Epidermal melanocyte (primary cell): ENCODE results near the gene PHLDB2.
A peak's percentile ranks its signal among the peaks of the same experiment; 100 is the strongest.

Experiments used
- DNase-seq: peaks from one replicate; pipeline ENCODE4 v3.0.0; 2011; ENCODE audit warnings: low spot score; ENCODE audit not compliant: insufficient read length

Gene PHLDB2

DNA sequence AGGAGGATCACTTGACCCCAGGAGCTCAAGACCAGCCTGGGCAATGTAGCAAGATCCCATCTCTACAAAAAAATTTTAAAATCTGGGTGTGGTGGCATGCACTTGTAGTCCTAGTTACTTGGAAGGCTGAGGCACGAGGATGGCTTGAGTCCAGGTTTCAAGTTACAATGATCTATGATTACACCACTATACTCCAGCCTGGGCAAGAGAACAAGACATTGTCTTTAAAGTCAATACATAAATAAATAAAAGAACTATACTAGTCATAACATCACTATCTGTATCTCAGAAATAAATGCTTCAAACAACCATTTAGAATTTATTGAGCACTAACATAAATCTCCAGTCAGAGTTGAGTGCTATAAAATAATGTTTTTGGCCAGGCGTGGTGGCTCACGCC, 8.5 kb upstream of the PHLDB2 start:
- no peak for DNase-seq

DNA sequence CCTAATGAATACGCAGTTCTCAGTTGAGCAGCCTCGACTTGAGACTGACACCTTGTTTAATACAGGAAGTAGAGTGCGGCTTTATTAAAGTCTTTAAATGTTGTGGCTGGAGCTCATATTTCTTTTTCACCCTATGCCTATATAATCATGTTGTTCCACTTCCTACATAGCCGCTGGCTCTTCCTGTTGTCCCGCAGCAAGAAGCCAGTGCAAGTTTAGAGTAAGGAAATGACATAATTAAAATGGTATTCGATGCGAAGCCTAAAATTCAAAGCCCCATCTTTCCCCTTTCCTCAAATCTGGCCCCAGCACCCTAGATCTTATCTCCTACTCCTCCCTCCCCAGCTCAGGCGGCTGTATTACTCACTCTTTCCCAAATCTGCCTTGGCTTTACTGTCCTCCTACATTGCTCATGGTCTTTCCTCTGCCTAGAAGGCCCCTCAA, 7.5 kb upstream of the PHLDB2 start:
- no peak for DNase-seq

DNA sequence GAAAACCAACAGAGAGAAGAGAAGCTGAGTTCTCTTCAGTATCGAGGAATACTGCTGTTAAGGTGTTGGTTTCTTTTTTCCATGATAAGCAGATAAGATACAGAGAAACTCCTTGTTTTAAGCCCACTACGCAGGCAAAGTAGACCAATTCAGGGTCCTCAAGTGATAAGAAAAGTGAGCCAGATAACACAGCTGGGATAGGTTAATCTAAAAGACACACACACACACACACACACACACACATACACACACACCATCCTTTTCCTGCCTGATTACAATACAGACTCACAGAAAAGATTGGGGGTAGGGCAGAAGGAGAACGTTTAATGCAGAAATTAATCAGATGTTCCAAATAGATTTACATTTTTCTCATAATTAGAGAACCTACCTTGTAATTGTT, 6.5 kb upstream of the PHLDB2 start:
- DNase-seq, result no peak

DNA sequence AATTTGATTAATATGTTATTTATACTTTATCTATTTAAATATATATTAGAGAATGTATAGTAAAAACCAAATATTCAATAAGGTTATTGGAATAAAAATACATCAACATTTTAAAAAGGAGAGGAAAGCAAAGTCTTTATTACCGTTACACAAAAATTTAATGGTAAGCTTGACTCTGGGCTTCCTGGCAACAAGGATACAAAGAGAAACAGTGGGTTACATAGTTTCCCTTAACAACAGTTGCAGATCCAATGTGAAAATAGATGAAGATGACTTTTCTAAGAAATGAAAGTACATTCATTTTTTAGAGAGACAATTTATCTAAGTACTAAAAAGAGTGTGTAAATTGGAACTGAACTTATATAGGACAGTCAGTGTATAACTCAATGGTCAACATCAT, 6.0 kb upstream of the PHLDB2 start:
- no peak for DNase-seq

DNA sequence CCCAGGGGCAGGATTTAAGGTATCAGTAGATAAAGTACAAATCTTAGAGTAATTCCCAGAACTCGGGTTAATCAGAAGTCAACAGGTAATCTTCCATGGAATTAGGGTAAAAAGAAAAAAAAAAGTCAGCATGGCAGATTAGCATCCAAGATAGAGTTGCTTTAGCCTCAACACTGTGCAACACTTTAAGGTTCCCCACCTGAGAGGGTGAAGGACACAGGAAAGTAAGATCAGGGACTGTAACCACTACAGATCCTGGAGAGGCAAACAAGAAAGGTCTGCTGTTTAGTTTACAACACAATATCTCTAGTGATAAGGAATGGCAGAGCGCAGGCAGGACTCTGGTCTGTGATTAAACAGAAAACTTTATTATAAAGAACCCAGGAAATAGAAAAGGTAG, 4.1 kb upstream of the PHLDB2 start:
- no peak for DNase-seq

DNA sequence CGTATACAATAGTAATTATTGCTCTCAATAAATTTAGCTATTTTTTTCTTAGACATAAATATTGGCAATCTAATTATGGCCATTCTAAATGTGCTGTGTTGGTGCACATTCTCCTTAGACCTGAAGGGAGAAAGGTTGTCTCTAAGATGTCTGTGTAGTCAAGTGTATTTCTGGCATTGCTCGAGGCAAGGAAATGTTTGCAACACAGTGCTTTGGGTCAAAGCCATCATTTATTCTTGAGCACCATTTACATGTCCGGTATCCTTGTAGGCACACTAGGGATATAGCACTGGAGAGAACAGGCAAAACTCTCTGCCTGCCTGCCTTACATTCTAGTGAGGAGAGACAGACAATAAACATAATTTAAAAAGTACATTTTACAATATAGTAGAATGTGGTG, 2.6 kb upstream of the PHLDB2 start:
- DNase-seq, result no peak

DNA sequence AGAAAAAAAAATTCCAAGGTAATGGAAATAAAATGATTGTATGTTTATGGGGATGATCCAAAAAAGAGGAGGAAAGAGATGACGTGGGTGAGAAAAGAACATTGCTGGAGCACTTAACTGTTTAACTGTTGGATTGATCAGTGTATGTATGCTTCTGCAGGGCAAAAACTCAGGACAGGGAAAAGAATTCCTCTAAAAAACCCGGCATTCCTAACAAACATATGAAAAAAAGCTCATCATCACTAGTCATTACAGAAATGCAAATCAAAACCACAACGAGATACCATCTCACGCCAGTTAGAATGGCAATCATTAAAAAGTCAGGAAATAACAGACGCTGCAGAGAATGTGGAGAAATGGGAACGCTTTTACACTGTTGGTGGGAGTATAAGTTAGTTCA, 1.6 kb upstream of the PHLDB2 start:
- DNase-seq, result no peak

DNA sequence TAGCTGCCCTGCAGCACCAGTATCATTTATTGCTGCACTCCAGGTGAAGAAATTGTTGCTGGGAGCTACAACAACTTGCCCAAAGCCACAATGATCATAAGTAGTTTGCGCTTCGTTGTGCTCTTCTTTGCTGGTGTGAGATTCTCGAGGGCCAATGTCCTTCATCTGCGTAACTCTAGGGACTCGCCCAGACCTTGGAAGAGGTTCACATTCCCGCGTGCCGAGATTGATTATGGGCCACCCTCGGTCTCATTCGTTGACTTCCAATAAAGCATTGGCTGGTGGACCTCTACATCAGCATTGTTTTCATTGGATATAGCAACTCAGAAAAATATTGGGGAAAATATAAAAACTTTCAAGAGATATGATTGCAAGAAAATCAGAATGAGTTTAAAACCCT, 423 bp upstream of the PHLDB2 start:
- no peak for DNase-seq

DNA sequence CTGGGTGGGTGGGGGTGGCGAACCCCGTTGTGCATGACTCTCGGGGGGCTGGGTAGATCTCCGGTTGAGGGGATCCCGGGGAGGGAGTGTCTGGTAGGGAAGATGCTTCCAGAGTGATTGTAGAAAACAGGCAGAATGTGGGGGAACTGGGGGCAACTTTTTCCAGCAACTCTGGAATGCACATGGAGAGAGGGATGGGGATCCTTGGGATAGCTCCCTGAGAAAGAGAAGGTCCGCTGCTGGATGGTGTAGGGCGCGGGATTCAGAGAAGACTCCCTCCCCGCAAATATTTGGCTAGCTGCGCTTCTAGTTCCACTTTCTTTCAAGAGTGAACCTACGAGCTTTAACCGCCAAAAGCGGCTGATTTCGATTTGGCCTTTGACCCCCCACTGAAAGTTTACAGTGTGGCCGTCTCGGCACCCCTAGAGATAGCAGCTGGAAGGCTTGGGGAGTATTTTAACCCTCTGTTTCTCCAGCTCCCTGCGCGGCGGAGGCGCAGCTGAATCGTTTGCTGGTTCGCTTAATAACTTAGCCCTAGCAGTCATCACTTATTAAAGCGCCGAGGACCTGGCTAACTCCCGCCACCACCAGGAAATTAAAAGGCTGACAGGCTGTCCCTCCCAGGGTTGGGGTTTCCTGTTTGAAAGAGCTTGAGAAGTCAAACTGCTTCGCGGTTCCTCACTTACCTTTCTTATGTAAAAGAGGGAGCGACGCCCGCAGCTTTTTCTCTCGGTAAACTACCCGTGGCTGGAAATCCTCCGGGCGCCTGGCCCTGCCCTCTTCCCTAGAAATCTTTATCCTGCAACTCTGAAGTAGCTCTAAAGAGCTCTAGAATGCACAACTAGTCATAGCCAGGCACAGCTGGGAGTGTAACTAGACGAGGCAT, 1.2 kb downstream of the PHLDB2 start:
- DNase-seq, result peak; percentile 77

DNA sequence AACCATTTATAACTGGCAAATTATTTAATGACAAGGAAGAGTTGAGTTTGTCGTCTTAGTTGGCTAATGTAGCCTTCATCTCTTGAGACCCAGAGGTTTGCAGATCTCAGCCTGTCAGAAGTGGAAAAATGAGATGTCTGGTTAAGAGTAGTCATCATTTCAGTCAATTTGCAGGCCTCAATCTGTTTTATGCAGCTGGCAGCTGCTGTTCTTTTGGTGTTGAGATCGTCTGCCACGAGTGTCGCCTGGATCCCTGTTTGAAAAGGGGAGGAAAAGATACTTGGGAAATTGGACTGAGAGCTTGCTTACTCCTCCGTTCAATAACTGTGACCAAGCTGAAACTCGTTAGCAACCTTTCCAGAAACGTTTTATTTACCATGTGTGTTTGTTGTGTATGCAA, 2.3 kb downstream of the PHLDB2 start:
- no peak for DNase-seq

DNA sequence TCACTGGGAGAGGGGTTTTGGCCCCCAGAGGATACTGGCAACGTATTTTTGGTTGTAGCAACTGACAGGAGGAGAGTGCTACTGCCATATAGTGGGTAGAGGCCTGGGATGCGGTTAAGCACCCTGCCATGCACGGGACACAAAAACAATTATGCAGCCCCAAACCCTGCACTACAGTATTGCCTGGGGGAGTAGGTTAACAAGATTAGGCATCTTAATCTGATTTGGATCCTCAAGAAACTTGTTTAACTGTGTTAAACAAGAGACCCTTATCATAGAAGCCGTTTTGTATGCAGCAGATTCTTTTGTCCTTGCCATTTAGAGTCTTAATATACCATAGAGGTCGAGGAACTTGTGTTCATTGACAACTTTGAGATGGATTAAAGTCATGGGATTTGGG, 3.4 kb downstream of the PHLDB2 start:
- DNase-seq, result no peak

DNA sequence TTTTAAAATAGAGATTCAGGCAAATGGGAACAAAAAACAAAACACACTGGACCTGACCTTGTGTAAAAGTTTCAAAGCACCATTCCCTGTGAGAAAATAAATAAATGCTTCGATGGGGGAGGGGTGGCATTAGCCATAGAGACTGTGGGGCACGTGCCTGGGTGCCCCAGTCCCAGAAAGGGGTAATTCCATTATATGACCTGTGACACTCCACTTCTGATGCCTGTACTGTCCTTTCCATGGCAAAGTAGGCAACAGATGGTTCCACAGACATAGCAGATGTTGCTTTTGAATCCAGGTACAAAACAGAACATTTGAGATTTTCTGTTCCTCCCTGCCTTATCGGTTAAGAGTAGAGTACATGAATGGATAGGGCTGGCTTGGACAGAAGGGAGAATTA, 3.9 kb downstream of the PHLDB2 start:
- DNase-seq, result no peak

DNA sequence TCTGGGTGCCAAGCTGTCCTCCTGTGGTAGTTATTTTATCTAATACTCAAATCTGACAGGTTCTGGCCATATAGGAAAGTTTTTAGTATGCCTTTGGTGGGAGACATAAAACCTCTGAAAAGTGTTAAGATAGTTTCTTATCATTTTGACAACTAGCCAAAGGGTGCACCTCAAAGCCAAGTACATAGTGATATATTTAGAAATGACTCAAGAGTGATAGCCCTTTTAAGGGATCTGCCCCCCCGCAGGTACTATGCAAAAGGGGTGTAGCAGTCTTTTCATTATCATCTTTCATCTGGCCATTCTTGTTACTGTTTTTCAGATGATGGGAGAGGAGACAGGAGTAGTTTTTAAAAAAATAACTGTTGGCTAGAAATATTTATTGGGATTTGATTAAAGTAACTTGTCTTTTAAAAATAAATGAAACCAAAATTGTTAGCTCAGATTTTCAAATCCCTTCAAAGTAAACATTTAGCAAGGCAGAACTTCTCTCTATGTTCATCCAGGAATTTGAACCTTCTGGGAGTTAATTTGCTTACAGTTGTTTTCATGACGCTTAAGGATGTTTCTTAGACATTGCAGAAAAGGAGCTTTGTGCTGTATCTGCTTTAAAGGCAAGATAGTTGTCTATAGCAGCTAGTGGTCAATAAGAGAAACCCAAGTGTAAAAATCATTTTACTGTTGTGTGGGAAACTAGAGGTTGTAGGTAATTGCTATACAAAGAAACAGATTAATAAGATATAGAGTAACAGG, 5.1 kb downstream of the PHLDB2 start:
- no peak for DNase-seq

DNA sequence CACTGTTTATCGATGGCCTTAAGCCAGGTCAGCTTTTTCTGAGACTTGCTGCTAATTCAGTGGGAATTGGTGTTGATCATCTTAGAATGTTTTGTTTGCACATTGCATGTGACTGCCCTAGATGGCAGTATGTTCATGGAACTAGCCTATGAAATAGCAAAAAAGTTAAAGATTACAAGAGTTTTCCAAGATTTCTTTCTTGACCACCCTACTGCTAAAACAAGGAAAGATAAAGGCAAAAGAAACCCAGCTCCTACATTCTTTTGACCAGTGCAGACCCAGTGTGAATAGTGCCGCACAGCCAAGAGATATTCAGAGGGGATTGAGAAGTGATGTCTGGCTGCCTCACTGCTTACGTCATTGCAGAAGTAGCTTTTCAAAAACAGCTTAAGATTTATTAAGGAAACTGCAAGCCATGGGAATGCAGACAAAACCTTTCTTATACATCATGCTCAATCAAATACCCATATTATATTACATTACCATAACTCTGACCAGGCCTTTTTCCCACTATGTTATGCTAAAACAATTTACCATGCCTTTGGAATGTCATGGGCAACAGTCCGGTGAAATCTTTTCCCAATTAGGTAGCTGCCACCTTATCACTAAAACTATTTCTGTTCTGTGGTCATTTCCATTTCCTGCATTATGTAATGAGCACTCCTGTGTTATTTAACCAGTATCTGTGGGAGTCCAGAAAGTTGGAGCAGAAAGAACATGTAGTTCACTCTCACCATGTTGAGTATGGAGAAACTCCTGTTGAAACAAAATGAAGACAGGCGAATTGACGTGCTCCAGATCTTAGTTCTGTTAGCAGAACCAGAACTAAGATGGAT, 6.0 kb downstream of the PHLDB2 start:
- no peak for DNase-seq

DNA sequence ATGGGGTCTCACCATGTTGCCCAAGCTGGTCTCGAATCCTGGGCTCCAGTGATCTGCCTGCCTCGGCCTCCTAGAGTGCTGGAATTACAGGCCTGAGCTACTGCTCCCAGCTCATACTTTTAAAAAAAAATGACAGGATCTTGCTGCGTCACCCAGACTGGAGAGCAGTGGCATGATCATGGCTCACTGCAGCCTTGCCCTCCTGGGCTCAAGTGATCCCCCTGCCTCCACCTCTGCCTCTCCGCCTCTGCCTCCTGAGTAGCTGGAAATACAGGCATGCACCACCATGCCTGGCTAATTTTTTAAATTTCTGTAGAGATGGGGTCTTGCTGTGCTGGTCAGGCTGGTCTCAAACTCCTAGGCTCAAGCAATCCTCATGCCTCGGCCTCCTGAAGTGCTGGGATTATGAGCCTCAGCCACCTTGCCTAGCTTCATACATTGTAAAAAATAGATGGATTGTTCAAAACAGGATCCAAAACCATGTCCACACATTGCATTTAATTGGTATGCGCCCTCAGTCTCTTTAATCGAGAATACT, 8.9 kb downstream of the PHLDB2 start:
- DNase-seq, result no peak

DNA sequence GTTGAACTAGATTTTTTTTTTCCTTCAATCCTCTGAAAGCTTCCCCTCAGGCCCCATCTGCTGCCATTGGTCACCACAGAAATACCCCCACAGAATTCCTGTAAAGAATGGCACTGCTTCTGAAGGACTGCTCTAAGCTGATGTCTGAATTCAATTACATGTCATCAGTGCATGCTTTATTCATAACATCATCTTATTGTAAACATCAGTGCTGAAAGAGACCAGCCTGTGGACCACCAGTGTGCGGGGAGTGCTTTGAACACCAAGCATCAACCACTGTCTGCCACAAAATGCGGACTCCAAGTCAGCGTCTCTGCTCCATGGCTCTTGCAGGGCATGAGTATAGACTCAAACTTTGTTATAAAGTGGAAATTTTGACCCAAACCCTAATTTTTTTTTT, 11.6 kb downstream of the PHLDB2 start:
- no peak for DNase-seq

DNA sequence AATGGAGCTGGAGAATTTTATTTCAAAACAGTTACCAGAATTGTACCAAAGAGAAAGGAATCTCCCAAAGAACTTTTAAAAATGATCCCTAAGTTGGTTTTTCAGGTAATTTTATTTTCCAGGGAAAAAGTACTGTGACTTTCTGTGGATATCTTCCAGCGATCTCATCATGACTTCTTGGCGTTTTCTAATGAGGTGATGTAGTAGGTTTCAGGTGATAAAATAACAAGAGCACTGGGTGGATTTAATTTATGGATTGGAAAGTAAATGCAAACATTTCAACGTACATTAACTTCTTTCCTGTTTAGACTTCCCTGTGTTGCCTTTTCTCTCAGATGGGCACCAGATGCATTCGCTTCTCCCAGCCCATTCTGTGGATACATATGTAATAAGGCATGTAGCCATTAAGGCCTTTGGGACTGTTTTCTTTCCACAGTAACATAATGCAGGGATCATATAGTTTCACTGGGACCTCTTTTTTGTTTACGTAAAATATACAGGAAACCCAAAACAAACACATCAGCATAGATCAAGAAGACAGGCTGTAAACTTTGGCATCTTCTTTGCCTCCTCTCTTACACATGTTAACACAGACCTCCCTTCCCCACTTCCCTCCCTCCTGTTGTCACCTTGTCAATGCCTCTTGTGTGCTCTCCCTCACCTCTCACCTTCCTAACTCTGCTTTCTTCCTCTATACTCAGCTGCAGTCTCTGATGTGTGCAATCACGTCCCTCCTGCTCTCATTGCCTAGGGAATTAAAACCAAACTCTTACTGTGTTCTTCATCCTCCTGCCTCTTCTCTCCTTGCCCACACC, 13.0 kb downstream of the PHLDB2 start:
- no peak for DNase-seq

DNA sequence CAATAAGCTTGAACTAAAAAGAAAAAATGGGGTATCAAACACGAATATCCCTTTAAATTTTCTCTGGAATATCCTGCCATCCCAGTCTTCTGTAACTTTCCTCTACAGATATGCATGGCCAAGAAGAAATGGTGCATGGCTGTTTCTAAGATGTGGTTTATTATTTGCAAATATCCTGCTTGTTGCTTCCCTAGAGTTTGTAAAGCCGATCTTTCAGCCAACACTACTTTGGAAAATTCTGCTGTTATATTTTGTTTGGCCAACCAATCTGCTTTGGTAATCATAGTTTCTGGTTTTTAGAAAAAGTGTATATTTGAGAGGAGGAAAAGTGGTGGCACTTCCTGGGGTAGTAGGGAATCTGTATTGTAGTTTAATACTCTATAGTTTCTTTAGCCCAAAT, 13.9 kb downstream of the PHLDB2 start:
- no peak for DNase-seq

DNA sequence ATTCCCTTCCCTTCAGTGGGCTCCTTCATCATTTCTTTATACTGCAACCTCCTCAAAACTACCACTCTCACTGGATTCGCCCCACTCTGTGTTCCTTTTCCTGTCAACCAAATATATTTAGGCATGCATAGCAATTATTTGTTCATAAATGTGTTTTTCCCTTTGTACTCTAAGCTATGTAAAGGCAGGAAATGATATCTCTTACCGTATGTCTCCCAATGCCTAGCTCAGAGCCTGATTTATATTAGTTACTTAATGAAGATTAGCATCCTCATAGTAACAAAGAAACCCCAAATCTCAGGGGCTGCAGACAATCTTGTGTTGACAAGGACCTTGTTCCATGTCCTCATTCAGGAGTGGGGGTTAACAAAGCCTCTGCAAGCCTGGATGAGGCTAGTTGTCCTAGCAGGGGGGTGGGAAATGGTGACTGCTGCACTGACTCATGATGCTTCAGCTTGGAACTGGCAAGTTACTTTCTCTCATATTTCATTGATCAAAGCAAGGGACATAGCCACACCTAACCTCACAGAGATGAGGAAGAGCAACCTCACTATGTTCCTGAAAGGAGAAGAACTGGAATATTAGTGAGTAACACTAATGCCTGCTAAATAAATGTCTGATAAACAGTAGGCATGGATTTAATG, 15.2 kb downstream of the PHLDB2 start:
- DNase-seq, result no peak

DNA sequence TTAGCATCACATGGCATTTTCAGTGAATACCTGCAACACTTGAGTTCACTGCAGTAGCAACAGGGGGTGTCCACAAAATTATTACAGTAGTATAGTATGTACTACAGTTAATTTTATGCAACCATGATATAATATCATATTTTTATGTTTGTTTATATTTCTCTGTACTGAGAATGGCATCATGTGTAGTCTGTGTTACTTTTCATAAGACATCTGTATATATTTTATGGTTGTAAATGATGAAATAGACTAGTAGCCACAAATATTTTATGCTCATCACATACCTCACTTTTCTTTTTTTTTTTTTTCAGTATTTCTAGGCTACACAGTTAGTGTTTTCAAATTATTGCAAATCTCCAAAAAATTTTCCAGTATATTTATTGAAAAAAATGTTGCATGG, 22.4 kb downstream of the PHLDB2 start:
- DNase-seq, result no peak
